Epithelial cell of prostate (primary cell): ENCODE measurements around the gene NR6A1.
A peak's percentile ranks its signal among the peaks of the same experiment; 100 is the strongest.

Experiments used
- DNase-seq: peaks from one replicate; pipeline ENCODE4 v3.0.0-alpha.2; 2011; ENCODE audit warnings: low read depth, low spot score
- H3K27ac ChIP-seq: fragments of 450-650 bp; 2 replicates; pipeline ENCODE4 v1.5.1; 2017; ENCODE audit warnings: mild to moderate bottlenecking

The NR6A1 gene

GRCh38 chr9:124665391-124666058 lies 105.6 kb downstream of the NR6A1 start:
- peak; percentile 83 for DNase-seq
- H3K27ac ChIP-seq = peak overlapping the region; percentile 73

- peak overlapping the region; percentile 73 for H3K27ac ChIP-seq
- no peak for DNase-seq
Observed at GRCh38 chr9:124664143-124664542, 107.0 kb downstream of the NR6A1 start.

DNA sequence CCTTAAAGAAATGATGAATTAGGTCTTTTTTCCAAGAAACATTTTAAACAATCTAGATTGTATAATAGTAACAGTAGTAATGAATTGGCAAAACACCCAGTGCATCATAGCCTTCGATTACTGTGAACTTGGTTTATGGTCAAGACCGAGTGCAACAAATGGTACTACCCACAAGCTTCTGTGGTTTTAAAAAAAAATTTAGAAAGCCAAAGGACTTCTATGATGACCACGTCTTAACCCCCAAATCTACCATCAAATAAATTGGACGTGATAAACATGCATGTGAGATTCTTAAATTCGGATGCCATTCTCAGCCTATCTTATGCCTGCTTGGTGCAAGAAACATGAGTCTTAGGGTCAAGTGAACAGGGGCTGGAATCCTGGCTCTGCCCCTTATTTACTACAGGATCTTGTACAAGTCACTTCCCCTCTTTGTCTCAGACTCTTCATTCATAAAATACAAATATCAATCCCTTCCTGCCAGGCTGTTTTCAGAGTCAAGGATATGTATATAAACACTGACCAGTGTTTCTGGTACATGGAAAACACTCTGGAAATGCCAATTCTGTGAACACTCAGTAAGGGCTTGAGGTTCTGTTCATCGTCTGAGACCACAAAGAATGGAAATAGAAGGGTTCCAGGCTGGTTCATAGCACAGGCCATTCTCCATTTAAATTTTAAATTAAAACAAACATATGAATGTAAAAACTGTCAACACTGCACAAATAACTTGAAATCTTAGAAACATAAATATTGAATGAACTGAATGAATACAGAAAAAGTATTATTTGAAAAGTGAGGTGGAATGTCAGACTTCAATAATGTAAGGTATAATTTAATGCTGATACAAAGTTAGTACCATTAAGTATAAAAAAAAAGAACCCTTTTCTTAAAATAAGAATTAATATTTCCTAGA lies 107.8 kb downstream of the NR6A1 start:
- no peak overlapping the region for H3K27ac ChIP-seq
- no peak for DNase-seq

DNA sequence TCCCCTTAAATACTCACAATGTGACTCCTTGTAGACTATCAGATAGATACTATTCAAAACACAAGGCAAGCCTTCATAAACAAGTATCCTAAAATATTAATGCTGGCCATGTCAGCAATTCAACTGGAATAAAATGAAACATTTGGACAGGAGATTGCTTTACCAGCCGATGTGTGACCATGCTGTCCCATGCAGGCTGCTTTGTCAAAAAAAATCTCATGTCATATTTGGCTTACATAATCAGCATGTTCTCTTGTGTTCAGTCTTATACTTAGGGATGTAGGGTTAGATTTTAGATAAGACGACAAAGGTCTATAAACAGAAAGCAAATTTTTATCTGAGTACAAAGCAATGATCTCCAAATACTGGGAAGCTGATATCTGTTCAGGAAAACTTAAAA lies 108.5 kb downstream of the NR6A1 start:
- H3K27ac ChIP-seq = no peak overlapping the region
- DNase-seq = no peak

DNA sequence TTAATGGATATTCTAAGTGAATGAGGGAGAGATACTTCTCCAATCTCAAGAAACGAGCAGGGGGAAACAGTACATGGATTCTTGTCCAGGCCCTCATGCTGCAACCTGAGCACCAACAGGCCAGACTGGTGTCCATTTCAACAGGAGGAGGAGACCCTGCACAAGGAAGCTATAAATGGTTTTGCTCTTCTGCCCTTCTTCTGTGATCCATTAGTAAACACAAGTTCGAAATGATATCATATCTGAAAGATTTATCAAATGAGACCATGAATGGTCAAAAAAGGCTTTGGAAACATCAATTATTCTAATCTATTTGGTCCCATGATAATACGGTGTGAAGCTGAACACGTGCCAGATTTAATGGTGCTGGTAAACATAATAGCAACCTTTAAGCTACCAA lies 109.8 kb downstream of the NR6A1 start:
- no peak for DNase-seq
- H3K27ac ChIP-seq = peak overlapping the region; percentile 89

- H3K27ac ChIP-seq = peak overlapping the region; percentile 89
- DNase-seq = no peak
Observed at GRCh38 chr9:124660341-124660801, 110.7 kb downstream of the NR6A1 start.

DNA sequence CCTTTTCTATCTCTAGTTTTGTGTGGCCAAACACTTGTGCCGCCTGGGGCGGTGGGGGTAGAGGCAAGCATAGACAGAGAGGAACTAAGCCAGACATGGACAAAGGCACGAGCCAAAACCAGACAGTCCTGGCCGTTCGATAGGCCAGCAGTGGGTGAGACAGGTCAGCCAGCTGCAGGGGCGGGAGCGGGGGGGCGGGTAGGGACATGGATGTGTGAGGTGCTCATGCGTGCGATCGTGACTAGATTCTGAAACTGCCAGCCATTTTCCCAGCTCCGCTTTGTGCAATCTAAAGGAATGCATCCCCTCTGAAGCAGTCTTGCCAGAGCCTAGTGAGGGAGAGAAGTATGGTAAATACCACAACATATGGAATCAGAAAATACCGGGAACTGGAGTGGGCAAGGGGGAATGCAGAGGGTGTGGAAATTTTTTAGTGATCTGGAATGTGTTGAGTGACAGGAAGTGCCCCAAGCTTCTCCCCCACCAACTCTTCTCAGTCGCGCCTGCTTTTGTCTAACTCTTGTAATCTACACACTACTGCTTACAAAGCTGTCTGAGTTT lies 111.9 kb downstream of the NR6A1 start:
- DNase-seq = peak; percentile 50
- H3K27ac ChIP-seq = peak overlapping the region; percentile 89

DNA sequence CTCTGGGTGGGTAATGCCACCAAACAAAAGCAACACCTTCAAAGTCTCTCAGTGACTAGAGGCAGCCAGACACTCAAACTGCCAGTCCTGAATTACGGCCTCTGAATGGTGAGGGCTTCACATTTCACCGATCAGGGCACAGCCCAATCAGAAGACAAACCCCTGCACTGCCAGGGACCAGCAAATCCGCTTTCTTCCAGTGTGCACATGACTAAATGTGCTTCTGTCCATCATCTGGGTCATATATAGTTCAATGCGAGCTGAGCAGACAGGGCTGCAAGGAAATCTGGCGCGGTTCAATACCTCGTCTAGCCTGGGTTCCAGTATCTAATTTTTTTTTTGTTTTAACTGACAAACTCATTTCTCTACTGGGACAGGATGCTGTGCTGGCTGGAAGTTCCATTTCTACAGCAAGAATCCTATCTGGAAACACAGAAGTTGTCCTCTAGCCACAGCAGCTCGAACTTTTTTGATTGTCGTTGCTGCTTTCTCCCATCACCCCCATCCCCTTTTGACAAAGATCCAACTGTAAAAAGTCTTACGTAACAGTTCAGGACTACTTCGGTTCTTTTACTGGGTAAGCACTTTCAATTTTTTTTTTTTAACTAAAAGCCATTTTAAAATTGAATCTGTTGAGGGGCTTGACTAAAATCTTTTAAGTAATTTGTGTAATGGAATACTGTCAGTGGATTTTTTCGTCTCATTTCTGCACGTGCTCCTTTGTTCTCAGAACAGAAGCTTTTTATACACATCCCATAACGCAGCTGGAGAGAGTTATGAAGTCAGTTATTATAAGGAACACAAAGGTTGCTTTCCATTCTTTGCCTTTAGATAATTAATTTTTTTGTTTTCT lies 112.7 kb downstream of the NR6A1 start:
- H3K27ac ChIP-seq = peak overlapping the region; percentile 89
- peak; percentile 87 for DNase-seq

DNA sequence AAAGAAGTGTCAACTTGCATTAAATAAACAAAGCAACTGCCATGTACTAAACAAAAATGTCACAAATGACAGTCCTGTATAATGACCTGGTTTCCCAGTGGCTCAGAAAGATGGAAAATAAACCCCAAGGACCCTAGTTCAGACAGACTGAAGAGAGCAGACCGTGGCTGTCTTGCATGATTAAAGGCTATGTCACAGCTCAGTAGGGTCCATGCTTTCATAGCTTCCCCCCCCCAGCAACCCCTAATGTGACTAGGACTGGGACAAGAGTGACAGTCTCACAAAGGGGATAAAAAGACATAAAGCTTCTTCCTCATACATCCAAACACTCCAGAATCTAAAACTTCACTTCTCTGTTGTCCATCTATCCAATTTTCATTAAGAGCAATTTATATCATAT lies 113.6 kb downstream of the NR6A1 start:
- peak overlapping the region; percentile 89 for H3K27ac ChIP-seq
- DNase-seq = no peak

GRCh38 chr9:124654431-124654830 lies 116.7 kb downstream of the NR6A1 start:
- H3K27ac ChIP-seq = no peak overlapping the region
- DNase-seq = no peak

DNA sequence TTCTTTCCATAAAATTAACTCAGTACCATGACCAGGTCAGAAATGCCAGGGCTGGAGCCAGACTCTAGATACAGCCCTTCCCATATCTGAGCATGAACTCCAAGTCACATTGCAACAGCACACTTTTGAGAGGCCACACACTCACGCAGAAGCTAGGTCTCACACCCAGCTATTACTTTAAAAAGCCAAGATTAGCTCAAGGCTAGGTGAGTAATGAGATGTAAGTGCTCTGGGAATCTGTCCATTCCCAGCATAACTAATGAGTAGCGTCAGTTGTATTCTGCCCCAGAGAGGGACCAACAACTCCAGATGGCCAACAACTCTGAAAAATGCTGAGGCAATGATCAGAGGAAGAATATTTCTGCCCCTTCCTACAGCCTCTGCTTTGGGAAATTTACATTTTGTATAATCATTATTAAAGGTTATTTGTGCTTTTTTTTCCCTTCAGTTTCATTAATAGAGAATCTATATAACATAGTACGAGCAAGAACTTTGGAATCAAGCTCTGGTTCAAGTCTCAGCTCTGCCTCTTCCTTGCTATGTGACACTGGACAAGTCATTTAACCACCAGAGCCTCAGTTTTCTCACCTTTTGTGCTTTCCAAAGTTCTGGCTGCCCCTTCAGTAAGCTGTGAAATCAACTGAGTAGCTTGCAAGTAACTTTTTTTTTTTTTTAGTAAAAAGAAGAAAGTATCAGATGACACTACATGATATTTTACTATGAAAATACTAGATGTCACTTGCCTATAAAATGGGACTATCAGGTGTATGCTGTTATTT lies 118.3 kb downstream of the NR6A1 start:
- H3K27ac ChIP-seq = peak overlapping the region; percentile 93
- DNase-seq = peak; percentile 87

DNA sequence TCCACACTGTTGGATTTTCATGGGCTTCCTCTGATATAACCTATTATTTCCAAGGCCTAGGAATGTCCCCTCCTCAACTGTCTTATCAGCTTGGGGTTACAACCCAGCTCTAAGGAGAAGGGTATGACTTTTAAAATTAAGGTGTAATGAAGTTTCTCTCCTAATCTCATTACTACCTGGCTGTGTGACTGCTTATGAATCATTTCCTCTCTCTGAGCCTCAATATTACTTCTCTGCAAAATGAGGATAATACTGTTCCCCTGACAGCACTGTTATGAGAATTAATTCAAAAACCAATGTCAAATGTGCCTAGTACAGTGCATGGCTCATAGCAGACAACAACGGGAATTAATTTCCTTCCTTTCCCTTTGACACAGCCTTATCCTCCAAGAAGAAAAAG lies 118.9 kb downstream of the NR6A1 start:
- DNase-seq = no peak
- peak overlapping the region; percentile 93 for H3K27ac ChIP-seq

GRCh38 chr9:124645274-124645673 lies 125.8 kb downstream of the NR6A1 start:
- H3K27ac ChIP-seq = no peak overlapping the region
- DNase-seq = no peak

GRCh38 chr9:124639637-124640036 lies 131.5 kb downstream of the NR6A1 start:
- H3K27ac ChIP-seq = no peak overlapping the region

DNA sequence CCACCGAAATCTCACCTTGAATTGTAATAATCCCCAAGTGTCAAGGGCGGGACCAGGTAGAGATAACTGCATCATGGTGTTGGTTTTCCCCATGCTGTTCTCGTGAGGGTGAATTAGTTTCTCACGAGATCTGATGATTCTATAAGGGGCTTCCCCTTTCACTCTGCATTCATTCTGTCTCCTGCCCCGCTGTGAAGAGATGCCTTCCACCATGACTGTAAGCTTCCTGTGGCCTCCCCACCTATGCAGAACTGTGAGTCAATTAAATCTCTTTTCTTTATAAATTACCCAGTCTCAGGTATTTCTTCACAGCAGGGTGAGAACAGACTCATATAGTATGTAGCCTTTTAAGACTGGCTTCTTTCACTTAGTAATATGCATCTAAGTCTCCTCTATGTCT lies 135.8 kb downstream of the NR6A1 start:
- no peak for DNase-seq
- H3K27ac ChIP-seq = no peak overlapping the region

More at GRCh38 chr9:124639637-124640036, 131.5 kb downstream of the NR6A1 start:
- no peak for DNase-seq

GRCh38 chr9:124632077-124632621 lies 139.0 kb downstream of the NR6A1 start:
- DNase-seq = no peak
- H3K27ac ChIP-seq = no peak overlapping the region

- no peak overlapping the region for H3K27ac ChIP-seq
- DNase-seq = no peak
Observed at GRCh38 chr9:124631326-124631725, 139.8 kb downstream of the NR6A1 start.

- no peak overlapping the region for H3K27ac ChIP-seq
- DNase-seq = peak; percentile 27
Observed at GRCh38 chr9:124629600-124629999, 141.5 kb downstream of the NR6A1 start.

- no peak overlapping the region for H3K27ac ChIP-seq
- no peak for DNase-seq
Observed at GRCh38 chr9:124628741-124629140, 142.4 kb downstream of the NR6A1 start.
